ENCODE results near the gene RNF125. TPM values are rescaled to one million over a fixed set of nuclear protein-coding genes. Genes with fewer than 3 reads are reported as not detected.

Gene RNF125
- total and polyA plus RNA-seq, 10 of the 15 experiments (the other 5 are each of a cell fraction or from before 2014, with no cell fraction given), result 0.79 to 3.9 (median 2.9) TPM

DNA sequence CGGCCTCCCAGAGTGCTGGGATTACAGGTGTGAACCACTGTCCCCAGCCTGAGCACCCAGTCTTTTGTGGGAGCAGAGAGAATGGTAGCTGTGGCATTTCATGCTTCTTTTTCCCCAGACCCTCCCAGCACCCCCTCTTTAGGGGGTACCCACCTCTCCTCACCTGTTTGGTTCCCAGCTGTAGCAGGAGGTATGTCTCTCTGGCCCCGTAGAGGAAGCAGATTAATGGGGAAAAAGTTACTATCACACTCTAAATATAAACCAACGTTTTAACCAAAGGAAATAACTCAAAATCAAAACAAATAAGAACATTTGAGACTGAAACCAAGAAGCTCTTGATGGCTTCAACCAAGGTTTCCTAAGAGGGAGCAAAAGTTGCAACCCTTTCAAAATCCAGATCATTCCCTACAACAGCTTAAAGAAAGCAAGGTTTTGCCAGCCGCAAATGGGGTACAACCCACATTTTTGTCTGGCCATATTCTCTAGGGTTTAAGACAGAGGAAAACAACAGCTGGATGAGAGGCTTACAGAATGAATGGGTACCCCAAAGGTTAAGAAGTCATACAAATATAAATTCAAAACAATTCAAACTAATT, 8.0 kb downstream of the RNF125 start (continued):
- TF ChIP-seq EP300 (IDR thresholded peaks at IDR 0.05; ENCODE audit: borderline replicate concordance in 1 of 2, control insufficient read depth in 1 of 2, low read depth in 2 of 2, low read length in 2 of 2), result no peak
- no peak for TF ChIP-seq MTA2 (IDR thresholded peaks at IDR 0.05; ENCODE audit: low read depth)
- TF ChIP-seq, protein P1, sequence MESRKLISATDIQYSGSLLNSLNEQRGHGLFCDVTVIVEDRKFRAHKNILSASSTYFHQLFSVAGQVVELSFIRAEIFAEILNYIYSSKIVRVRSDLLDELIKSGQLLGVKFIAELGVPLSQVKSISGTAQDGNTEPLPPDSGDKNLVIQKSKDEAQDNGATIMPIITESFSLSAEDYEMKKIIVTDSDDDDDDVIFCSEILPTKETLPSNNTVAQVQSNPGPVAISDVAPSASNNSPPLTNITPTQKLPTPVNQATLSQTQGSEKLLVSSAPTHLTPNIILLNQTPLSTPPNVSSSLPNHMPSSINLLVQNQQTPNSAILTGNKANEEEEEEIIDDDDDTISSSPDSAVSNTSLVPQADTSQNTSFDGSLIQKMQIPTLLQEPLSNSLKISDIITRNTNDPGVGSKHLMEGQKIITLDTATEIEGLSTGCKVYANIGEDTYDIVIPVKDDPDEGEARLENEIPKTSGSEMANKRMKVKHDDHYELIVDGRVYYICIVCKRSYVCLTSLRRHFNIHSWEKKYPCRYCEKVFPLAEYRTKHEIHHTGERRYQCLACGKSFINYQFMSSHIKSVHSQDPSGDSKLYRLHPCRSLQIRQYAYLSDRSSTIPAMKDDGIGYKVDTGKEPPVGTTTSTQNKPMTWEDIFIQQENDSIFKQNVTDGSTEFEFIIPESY (IDR thresholded peaks at IDR 0.05), result no peak
- TF ChIP-seq SREBF2 (IDR thresholded peaks at IDR 0.05; ENCODE audit: low read length), result no peak
- TF ChIP-seq PML (IDR thresholded peaks at IDR 0.05; ENCODE audit: low read length), result no peak

DNA sequence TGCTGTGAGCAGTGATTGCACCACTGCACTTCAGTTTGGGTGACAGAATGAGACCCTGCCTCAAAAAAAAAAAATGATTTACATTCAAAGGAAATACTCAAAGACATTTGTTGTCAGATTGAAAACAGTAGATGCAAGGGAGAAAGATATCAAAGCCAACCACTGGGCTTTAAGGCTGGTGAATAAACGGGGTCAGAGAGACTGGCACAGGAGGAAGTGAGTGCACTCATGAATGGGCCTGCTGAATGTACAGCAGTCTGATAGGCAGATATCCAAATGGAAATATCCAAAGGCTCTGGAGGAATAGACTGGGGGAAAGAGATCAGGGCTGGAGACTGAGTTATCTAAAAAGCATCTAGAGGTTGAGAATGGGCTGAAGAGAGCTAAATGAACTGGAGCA, 10.9 kb downstream of the RNF125 start:
- Histone ChIP-seq H2AFZ (ENCODE audit: control insufficient read depth, low read depth, low read length) (no peak overlapping the region), H3K79me2 (ENCODE audit: control insufficient read depth, insufficient read depth, low read length) (no peaks in the 10 kb centered on the region), H3K27ac (ENCODE audit: control insufficient read depth, insufficient read depth) (no peak overlapping the region), H3K36me3 (ENCODE audit: control insufficient read depth in 2 of 2, insufficient read depth in 2 of 2, low read length in 1 of 2) (no peaks in the 10 kb centered on the region), H4K20me1 (ENCODE audit: control insufficient read depth, insufficient read depth) (no peaks in the 10 kb centered on the region), H3K4me1 (ENCODE audit: control insufficient read depth, insufficient read depth, low read length) (peaks cover 5% of the 10 kb centered on the region), H3K27me3 (replicated peaks in 1 of 2; ENCODE audit: control insufficient read depth in 2 of 2, insufficient read depth in 2 of 2, low read length in 1 of 2) (no peaks in the 10 kb centered on the region), H3K9me3 (replicated peaks; ENCODE audit: control insufficient read depth, insufficient read depth, low read length) (no peaks in the 10 kb centered on the region), H3K4me3 (no peak overlapping the region), H3K9ac (ENCODE audit: control insufficient read depth, insufficient read depth, low read length) (no peak overlapping the region), H3K4me2 (ENCODE audit: control insufficient read depth, insufficient read depth) (no peak overlapping the region)
- ChIA-PET RAD21 (ENCODE audit: unreplicated experiment) (no interaction called here), SMC1A (ENCODE audit: uncharacterized antibody, unreplicated experiment) (no interaction called here), POLR2A (interaction anchor here (0.6 kb wide), 2 partner anchors 18 to 494 kb away, joined by 3 read pairs; no protein-coding TSS in a partner anchor), CTCF (no interaction called here)
- ATAC-seq, result no peak
- intact Hi-C loops (cut with micrococcal nuclease; ENCODE audit: unreplicated experiment), result no loop called here
- FAIRE-seq, result no peak
- 47% methylated on average over 1 of the region's 1 CpG for WGBS (ENCODE audit: insufficient coverage, insufficient replicate concordance, low lambda C conversion rate, missing lambda C conversion rate)
- no peak for DNase-seq (ENCODE audit: low read depth, low spot score)
- no TSS peak for BruUV-seq (replicated peaks)
- in situ Hi-C loops (cut with MboI), result no loop called here
- TF ChIP-seq KLF5 (IDR thresholded peaks at IDR 0.05; ENCODE audit: partially characterized antibody) (no peak), HDAC6 (IDR thresholded peaks at IDR 0.05; ENCODE audit: unreplicated experiment) (no peak), ZNF274 (IDR thresholded peaks at IDR 0.05; ENCODE audit: insufficient read depth, insufficient read length) (no peak), DPF2 (IDR thresholded peaks at IDR 0.05) (no peak), RBBP5 (conservative IDR thresholded peaks at IDR 0.05) (no peak), TBL1XR1 (IDR thresholded peaks at IDR 0.05; ENCODE audit: low read depth, low read length) (no peak), NR2C2 (IDR thresholded peaks at IDR 0.05; ENCODE audit: borderline replicate concordance, control insufficient read depth, insufficient read length, low read depth) (no peak)
- TF ChIP-seq, protein P2, sequence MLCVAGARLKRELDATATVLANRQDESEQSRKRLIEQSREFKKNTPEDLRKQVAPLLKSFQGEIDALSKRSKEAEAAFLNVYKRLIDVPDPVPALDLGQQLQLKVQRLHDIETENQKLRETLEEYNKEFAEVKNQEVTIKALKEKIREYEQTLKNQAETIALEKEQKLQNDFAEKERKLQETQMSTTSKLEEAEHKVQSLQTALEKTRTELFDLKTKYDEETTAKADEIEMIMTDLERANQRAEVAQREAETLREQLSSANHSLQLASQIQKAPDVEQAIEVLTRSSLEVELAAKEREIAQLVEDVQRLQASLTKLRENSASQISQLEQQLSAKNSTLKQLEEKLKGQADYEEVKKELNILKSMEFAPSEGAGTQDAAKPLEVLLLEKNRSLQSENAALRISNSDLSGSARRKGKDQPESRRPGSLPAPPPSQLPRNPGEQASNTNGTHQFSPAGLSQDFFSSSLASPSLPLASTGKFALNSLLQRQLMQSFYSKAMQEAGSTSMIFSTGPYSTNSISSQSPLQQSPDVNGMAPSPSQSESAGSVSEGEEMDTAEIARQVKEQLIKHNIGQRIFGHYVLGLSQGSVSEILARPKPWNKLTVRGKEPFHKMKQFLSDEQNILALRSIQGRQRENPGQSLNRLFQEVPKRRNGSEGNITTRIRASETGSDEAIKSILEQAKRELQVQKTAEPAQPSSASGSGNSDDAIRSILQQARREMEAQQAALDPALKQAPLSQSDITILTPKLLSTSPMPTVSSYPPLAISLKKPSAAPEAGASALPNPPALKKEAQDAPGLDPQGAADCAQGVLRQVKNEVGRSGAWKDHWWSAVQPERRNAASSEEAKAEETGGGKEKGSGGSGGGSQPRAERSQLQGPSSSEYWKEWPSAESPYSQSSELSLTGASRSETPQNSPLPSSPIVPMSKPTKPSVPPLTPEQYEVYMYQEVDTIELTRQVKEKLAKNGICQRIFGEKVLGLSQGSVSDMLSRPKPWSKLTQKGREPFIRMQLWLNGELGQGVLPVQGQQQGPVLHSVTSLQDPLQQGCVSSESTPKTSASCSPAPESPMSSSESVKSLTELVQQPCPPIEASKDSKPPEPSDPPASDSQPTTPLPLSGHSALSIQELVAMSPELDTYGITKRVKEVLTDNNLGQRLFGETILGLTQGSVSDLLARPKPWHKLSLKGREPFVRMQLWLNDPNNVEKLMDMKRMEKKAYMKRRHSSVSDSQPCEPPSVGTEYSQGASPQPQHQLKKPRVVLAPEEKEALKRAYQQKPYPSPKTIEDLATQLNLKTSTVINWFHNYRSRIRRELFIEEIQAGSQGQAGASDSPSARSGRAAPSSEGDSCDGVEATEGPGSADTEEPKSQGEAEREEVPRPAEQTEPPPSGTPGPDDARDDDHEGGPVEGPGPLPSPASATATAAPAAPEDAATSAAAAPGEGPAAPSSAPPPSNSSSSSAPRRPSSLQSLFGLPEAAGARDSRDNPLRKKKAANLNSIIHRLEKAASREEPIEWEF (IDR thresholded peaks at IDR 0.05; ENCODE audit: insufficient replicate concordance, low read depth, low read length), result no peak
- TF ChIP-seq, protein P3, sequence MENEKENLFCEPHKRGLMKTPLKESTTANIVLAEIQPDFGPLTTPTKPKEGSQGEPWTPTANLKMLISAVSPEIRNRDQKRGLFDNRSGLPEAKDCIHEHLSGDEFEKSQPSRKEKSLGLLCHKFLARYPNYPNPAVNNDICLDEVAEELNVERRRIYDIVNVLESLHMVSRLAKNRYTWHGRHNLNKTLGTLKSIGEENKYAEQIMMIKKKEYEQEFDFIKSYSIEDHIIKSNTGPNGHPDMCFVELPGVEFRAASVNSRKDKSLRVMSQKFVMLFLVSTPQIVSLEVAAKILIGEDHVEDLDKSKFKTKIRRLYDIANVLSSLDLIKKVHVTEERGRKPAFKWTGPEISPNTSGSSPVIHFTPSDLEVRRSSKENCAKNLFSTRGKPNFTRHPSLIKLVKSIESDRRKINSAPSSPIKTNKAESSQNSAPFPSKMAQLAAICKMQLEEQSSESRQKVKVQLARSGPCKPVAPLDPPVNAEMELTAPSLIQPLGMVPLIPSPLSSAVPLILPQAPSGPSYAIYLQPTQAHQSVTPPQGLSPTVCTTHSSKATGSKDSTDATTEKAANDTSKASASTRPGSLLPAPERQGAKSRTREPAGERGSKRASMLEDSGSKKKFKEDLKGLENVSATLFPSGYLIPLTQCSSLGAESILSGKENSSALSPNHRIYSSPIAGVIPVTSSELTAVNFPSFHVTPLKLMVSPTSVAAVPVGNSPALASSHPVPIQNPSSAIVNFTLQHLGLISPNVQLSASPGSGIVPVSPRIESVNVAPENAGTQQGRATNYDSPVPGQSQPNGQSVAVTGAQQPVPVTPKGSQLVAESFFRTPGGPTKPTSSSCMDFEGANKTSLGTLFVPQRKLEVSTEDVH (IDR thresholded peaks at IDR 0.05; ENCODE audit: low read depth, partially characterized antibody), result no peak

Measured in GM12878 (cell line).